H9 (cell line): Measurements from ENCODE around the gene CACNA1H. TPM values are rescaled to one million over a fixed set of nuclear protein-coding genes. Genes with fewer than 3 reads are reported as not detected.

ENCODE experiments used
- DNase-seq: peaks from one replicate; pipeline ENCODE4 v3.0.0-alpha.2; 2017
- H2AFZ ChIP-seq: one replicate; pipeline ENCODE4 v1.6.1; 2013; ENCODE audit warnings: mild to moderate bottlenecking, low read length, control low read depth, moderate library complexity
- H2AK5ac ChIP-seq: 2 replicates; pipeline ENCODE4 v1.6.1; 2013; ENCODE audit warnings: low read length, control low read depth, mixed read lengths; ENCODE audit not compliant: insufficient read length
- H2BK120ac ChIP-seq: one replicate; pipeline ENCODE4 v1.6.1; 2013; ENCODE audit warnings: low read depth, mild to moderate bottlenecking, low read length, control low read depth, inconsistent platforms; ENCODE audit not compliant: poor library complexity, severe bottlenecking
- H2BK12ac ChIP-seq: 2 replicates; pipeline ENCODE4 v1.6.1; 2013; ENCODE audit warnings: low read length, control low read depth, mixed read lengths, low read depth; ENCODE audit not compliant: insufficient read length
- H2BK15ac ChIP-seq: 2 replicates; pipeline ENCODE4 v1.6.1; 2013; ENCODE audit warnings: low read depth, low read length, control low read depth
- H2BK20ac ChIP-seq: one replicate; pipeline ENCODE4 v1.6.1; 2013; ENCODE audit warnings: low read depth, mild to moderate bottlenecking, low read length, control low read depth, inconsistent platforms; ENCODE audit not compliant: poor library complexity, severe bottlenecking
- H2BK5ac ChIP-seq: 2 replicates; pipeline ENCODE4 v1.6.1; 2013; ENCODE audit warnings: low read length, control low read depth, mixed read lengths; ENCODE audit not compliant: insufficient read length
- H3K14ac ChIP-seq: 2 replicates; pipeline ENCODE4 v1.6.1; 2013; ENCODE audit warnings: low read length, control low read depth; ENCODE audit not compliant: insufficient read depth
- H3K18ac ChIP-seq: 2 replicates; pipeline ENCODE4 v1.6.1; 2013; ENCODE audit warnings: low read depth, mild to moderate bottlenecking, mixed read lengths, low read length, control low read depth; ENCODE audit not compliant: insufficient read length
- H3K23ac ChIP-seq: 2 replicates; pipeline ENCODE4 v1.6.1; 2013; ENCODE audit warnings: low read length, control low read depth, mixed read lengths, low read depth; ENCODE audit not compliant: insufficient read length
- H3K23me2 ChIP-seq: 2 replicates; pipeline ENCODE4 v1.6.1; 2013; ENCODE audit warnings: low read depth, mild to moderate bottlenecking, mixed read lengths, low read length, control low read depth; ENCODE audit not compliant: insufficient read length, poor library complexity, severe bottlenecking
- H3K27ac ChIP-seq: 2 replicates; pipeline ENCODE4 v1.5.1; 2013; ENCODE audit warnings: low read length, control low read depth, mixed read lengths, low read depth; ENCODE audit not compliant: insufficient read length
- H3K27me3 ChIP-seq: 2 replicates; pipeline ENCODE4 v1.6.1; 2013; ENCODE audit warnings: low read length, control low read depth, inconsistent platforms; ENCODE audit not compliant: insufficient read depth
- H3K4ac ChIP-seq: 2 replicates; pipeline ENCODE4 v1.6.1; 2013; ENCODE audit warnings: low read depth, mild to moderate bottlenecking, control low read depth, inconsistent platforms, low read length, moderate library complexity
- H3K4me1 ChIP-seq: 2 replicates; pipeline ENCODE4 v1.6.1; 2013; ENCODE audit warnings: low read length, control low read depth, inconsistent platforms; ENCODE audit not compliant: insufficient read depth
- H3K4me2 ChIP-seq: 2 replicates; pipeline ENCODE4 v1.6.1; 2013; ENCODE audit warnings: low read length, control low read depth, mixed read lengths; ENCODE audit not compliant: insufficient read length, insufficient read depth
- H3K56ac ChIP-seq: 2 replicates; pipeline ENCODE4 v1.6.1; 2013; ENCODE audit warnings: low read depth, mild to moderate bottlenecking, mixed read lengths, low read length, control low read depth; ENCODE audit not compliant: insufficient read length
- H3K79me1 ChIP-seq: 2 replicates; pipeline ENCODE4 v1.6.1; 2013; ENCODE audit warnings: low read depth, mild to moderate bottlenecking, moderate library complexity, low read length, control low read depth, inconsistent platforms; ENCODE audit not compliant: insufficient read depth, poor library complexity, severe bottlenecking
- H3K79me2 ChIP-seq: 2 replicates; pipeline ENCODE4 v1.6.1; 2013; ENCODE audit warnings: low read length, control low read depth, inconsistent platforms; ENCODE audit not compliant: insufficient read depth
- H3K9ac ChIP-seq: 2 replicates; pipeline ENCODE4 v1.6.1; 2013; ENCODE audit warnings: low read length, control low read depth, mixed read lengths; ENCODE audit not compliant: insufficient read length; ENCODE audit errors: extremely low read depth
- H3K9me3 ChIP-seq: one replicate; pipeline ENCODE4 v1.6.1; 2013; ENCODE audit warnings: low read depth, low read length, inconsistent platforms; ENCODE audit not compliant: control insufficient read depth
- H3T11ph ChIP-seq: one replicate; pipeline ENCODE4 v1.6.1; 2013; ENCODE audit warnings: mild to moderate bottlenecking, low read length, control low read depth, inconsistent platforms
- H4K20me1 ChIP-seq: one replicate; pipeline ENCODE4 v1.6.1; 2013; ENCODE audit not compliant: control insufficient read depth, insufficient read length, insufficient read depth
- H4K5ac ChIP-seq: 2 replicates; pipeline ENCODE4 v1.6.1; 2013; ENCODE audit warnings: low read depth, mild to moderate bottlenecking, mixed read lengths, low read length, control low read depth; ENCODE audit not compliant: insufficient read length
- H4K8ac ChIP-seq: replicated peaks from 2 replicates; pipeline ENCODE4 v1.6.1; 2013; ENCODE audit warnings: low read length, control low read depth, mixed read lengths, low read depth; ENCODE audit not compliant: insufficient read length
- H4K91ac ChIP-seq: 2 replicates; pipeline ENCODE4 v1.6.1; 2013; ENCODE audit warnings: low read depth, mild to moderate bottlenecking, moderate library complexity, mixed read lengths, low read length, control low read depth; ENCODE audit not compliant: insufficient read length
- H3K27ac Mint-ChIP-seq, 3 experiments: 2 replicates in 2 of 3; 3 replicates in 1 of 3; pipeline ENCODE4 v1.8.0; 2020 to 2021; ENCODE audit warnings: mixed read lengths in 3 of 3, mild to moderate bottlenecking in 1 of 3, moderate library complexity in 1 of 3
- H3K27me3 Mint-ChIP-seq: 2 replicates; pipeline ENCODE4 v1.8.0; 2021; ENCODE audit warnings: low read depth, mild to moderate bottlenecking, moderate library complexity, mixed read lengths
- H3K36me3 Mint-ChIP-seq, 3 experiments: 2 replicates in 2 of 3; 3 replicates in 1 of 3; pipeline ENCODE4 v1.8.0; 2020 to 2021; ENCODE audit warnings: low read depth in 3 of 3, mixed read lengths in 3 of 3; ENCODE audit not compliant: insufficient read depth in 1 of 3
- H3K4me1 Mint-ChIP-seq, 2 experiments: 2 replicates each; pipeline ENCODE4 v1.8.0; 2020; ENCODE audit warnings: mixed read lengths in 2 of 2
- H3K4me3 Mint-ChIP-seq, 2 experiments: 2 replicates in 1 of 2; 3 replicates in 1 of 2; pipeline ENCODE4 v1.8.0; 2020 to 2021; ENCODE audit warnings: mild to moderate bottlenecking in 2 of 2, mixed read lengths in 2 of 2, moderate library complexity in 1 of 2
- H3K9me3 Mint-ChIP-seq, 2 experiments: 2 replicates in 1 of 2; 3 replicates in 1 of 2; pipeline ENCODE4 v1.8.0; 2020; ENCODE audit warnings: mild to moderate bottlenecking in 2 of 2, mixed read lengths in 2 of 2, moderate library complexity in 1 of 2
- CTCF ChIP-seq: fragments of 200-600 bp; sonication (generic); conservative IDR thresholded peaks from 3 replicates; pipeline ENCODE4 v1.8.0; 2021; ENCODE audit warnings: antibody characterized with exemption, mild to moderate bottlenecking
- WGBS: extraction: QIAGEN DNeasy Blood & Tissue Kit; methylation state at CpG from one replicate; pipeline ENCODE4 v1.1.7; 2013; ENCODE audit warnings: missing lambda C conversion rate, low lambda C conversion rate, mixed read lengths; ENCODE audit not compliant: insufficient read length; ENCODE audit errors: extremely low coverage; 5-methylcytosine and 5-hydroxymethylcytosine counted together
- total RNA-seq: library from RNA; stranded (reverse); gene quantifications from 2 replicates; pipeline ENCODE4 v1.2.1, GENCODE V29; 2021

Gene CACNA1H
- total RNA-seq, 1 experiment from 2014 or later, result 43.3 TPM

- Histone ChIP-seq H3K79me2 (no peaks in the 10 kb centered on the region), H3K23ac (no peak overlapping the region), H3K27ac (no peak overlapping the region), H2BK15ac (no peak overlapping the region), H3K4ac (no peak overlapping the region), H3K56ac (no peak overlapping the region), H2AK5ac (no peak overlapping the region), H3K9me3 (no peaks in the 10 kb centered on the region), H4K20me1 (no peaks in the 10 kb centered on the region), H3K9ac (no peak overlapping the region), H2BK20ac (no peak overlapping the region), H4K8ac (no peak overlapping the region), H2AFZ (no peak overlapping the region), H2BK5ac (no peak overlapping the region), H3K23me2 (no peaks in the 10 kb centered on the region), H2BK120ac (no peak overlapping the region), H3K18ac (no peak overlapping the region), H3K4me1 (no peaks in the 10 kb centered on the region), H4K91ac (no peak overlapping the region), H3T11ph (no peak overlapping the region), H3K79me1 (no peaks in the 10 kb centered on the region), H4K5ac (no peak overlapping the region), H3K27me3 (no peaks in the 10 kb centered on the region), H3K14ac (no peak overlapping the region), H3K4me2 (no peak overlapping the region), H2BK12ac (no peak overlapping the region)
- Mint-ChIP-seq H3K4me3 (no peak overlapping the region), H3K27me3 (peaks cover 12% of the 10 kb centered on the region), H3K9me3 (peaks cover 0 to 3% of the 10 kb centered on the region in 2 experiments; a peak in 1 of 5 replicates), H3K27ac (no peak overlapping the region), H3K4me1 (peaks cover 0 to 2% of the 10 kb centered on the region in 2 experiments; a peak in 1 of 4 replicates), H3K36me3 (peaks cover 5 to 9% (median 9%) of the 10 kb centered on the region in 3 experiments; a peak in 5 of 7 replicates)
- no peak for DNase-seq
- no peak for TF ChIP-seq CTCF
- no CpG with 5 or more reads among the region's 9 CpGs for WGBS
Observed at GRCh38 chr16:1224558-1224957, 71.7 kb downstream of the CACNA1H start.
